ENCODE measurements around the gene C1D.

Gene C1D

DNA sequence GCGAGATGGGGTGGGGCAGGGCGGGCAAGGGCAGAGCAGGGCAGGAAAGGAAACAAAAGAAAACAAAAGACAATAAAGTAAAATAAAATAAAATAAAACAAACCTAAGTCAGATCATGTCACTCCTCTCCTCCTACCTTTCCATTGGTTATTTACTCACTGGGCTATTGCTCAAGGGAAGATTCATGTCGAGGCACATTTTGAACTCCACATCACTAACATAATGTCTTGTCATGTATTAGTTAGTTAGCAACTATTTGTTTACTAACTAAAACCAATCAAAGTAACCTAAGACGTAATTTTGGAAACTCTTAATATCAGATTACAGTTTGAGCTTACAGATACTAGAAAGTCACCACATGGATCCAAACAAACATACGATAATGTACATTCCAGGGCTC is 2.2 kb downstream of the C1D start:
- TF ChIP-seq EZH2 (IDR thresholded peaks at IDR 0.05; ENCODE audit: borderline replicate concordance, low read length), result no peak
- TF ChIP-seq, protein P1, sequence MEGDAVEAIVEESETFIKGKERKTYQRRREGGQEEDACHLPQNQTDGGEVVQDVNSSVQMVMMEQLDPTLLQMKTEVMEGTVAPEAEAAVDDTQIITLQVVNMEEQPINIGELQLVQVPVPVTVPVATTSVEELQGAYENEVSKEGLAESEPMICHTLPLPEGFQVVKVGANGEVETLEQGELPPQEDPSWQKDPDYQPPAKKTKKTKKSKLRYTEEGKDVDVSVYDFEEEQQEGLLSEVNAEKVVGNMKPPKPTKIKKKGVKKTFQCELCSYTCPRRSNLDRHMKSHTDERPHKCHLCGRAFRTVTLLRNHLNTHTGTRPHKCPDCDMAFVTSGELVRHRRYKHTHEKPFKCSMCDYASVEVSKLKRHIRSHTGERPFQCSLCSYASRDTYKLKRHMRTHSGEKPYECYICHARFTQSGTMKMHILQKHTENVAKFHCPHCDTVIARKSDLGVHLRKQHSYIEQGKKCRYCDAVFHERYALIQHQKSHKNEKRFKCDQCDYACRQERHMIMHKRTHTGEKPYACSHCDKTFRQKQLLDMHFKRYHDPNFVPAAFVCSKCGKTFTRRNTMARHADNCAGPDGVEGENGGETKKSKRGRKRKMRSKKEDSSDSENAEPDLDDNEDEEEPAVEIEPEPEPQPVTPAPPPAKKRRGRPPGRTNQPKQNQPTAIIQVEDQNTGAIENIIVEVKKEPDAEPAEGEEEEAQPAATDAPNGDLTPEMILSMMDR (IDR thresholded peaks at IDR 0.05; ENCODE audit: low read length), result no peak
- Histone ChIP-seq H3K36me3 (ENCODE audit: insufficient read depth, low read length) (no peaks in the 10 kb centered on the region), H4K20me1 (ENCODE audit: insufficient read depth, low read length) (no peaks in the 10 kb centered on the region), H3K4me3 (ENCODE audit: low read depth, low read length, poor library complexity, severe bottlenecking) (no peak overlapping the region), H3K79me2 (ENCODE audit: insufficient read depth, low read length) (peaks cover 57% of the 10 kb centered on the region), H3K4me1 (ENCODE audit: insufficient read depth, low read length, severe bottlenecking) (peaks cover 28% of the 10 kb centered on the region), H3K4me2 (ENCODE audit: low read length) (no peak overlapping the region; the same call in 1 of the 2 replicates), H3K27me3 (ENCODE audit: insufficient read depth, low read length) (no peaks in the 10 kb centered on the region), H3K9me3 (ENCODE audit: low read length) (no peaks in the 10 kb centered on the region), H2AFZ (ENCODE audit: low read length) (no peak overlapping the region), H3F3A (ENCODE audit: insufficient read depth, low read length) (no peaks in the 10 kb centered on the region), H3K9me2 (ENCODE audit: low read depth, low read length) (no peaks in the 10 kb centered on the region), H3K27ac (ENCODE audit: low read depth, low read length, poor library complexity, severe bottlenecking) (no peak overlapping the region), H3K9ac (ENCODE audit: low read length) (no peak overlapping the region)

- no peak overlapping the region for H2AFZ ChIP-seq (ENCODE audit: low read length)
- H3K9me3 ChIP-seq (ENCODE audit: low read length), result no peaks in the 10 kb centered on the region
- TF ChIP-seq, protein P1 (IDR thresholded peaks at IDR 0.05; ENCODE audit: low read length), result no peak
- no peak for TF ChIP-seq EZH2 (IDR thresholded peaks at IDR 0.05; ENCODE audit: borderline replicate concordance, low read length)
- H3K4me3 ChIP-seq (ENCODE audit: low read depth, low read length, poor library complexity, severe bottlenecking), result no peak overlapping the region
- H3K36me3 ChIP-seq (ENCODE audit: insufficient read depth, low read length), result no peaks in the 10 kb centered on the region
- no peak overlapping the region for H3K4me2 ChIP-seq (ENCODE audit: low read length)
- no peaks in the 10 kb centered on the region for H3K27me3 ChIP-seq (ENCODE audit: insufficient read depth, low read length)
- no peaks in the 10 kb centered on the region for H3F3A ChIP-seq (ENCODE audit: insufficient read depth, low read length)
- H3K79me2 ChIP-seq (ENCODE audit: insufficient read depth, low read length), result peaks cover 64% of the 10 kb centered on the region
- H4K20me1 ChIP-seq (ENCODE audit: insufficient read depth, low read length), result no peaks in the 10 kb centered on the region
- H3K9ac ChIP-seq (ENCODE audit: low read length), result no peak overlapping the region
- no peak overlapping the region for H3K27ac ChIP-seq (ENCODE audit: low read depth, low read length, poor library complexity, severe bottlenecking)
- H3K4me1 ChIP-seq (ENCODE audit: insufficient read depth, low read length, severe bottlenecking), result peaks cover 28% of the 10 kb centered on the region
- H3K9me2 ChIP-seq (ENCODE audit: low read depth, low read length), result no peaks in the 10 kb centered on the region
Observed at GRCh38 chr2:68059784-68060525, 2.8 kb downstream of the C1D start.

DNA sequence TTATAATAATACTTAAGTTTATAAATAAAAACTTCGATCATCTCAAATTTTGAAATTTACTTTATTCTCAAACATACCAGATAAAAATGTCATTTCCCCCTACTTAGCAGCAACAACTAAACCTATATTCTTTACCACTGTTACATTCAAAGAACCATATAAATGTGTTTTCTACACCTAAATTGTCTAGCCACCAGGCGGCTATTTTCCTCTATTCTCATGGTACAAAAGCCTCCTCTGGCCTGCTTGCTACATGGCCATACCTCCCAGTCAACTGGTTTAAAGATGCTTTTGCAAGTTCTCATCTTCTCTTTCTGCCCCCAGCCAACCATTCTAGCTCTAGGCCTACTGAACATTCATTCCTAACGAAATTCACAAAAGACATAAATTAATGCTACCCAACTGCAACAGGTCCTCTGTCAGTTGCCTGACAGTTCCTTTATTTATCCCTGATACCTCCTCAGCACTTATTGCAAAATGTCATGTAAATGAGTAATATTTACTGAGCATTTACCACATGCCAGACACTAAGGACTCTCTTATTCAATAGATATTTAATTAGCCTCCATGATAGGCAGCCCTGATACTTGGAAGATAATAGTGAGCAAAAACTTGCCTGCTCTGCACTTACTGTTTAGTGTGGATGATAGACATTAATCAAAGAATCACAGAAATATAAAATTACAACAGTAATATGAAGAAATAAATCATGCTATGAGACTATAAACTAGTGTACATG is 5.0 kb downstream of the C1D start:
- Histone ChIP-seq H3F3A (ENCODE audit: insufficient read depth, low read length) (no peaks in the 10 kb centered on the region), H3K79me2 (ENCODE audit: insufficient read depth, low read length) (peaks cover 80% of the 10 kb centered on the region), H4K20me1 (ENCODE audit: insufficient read depth, low read length) (no peaks in the 10 kb centered on the region), H3K27ac (ENCODE audit: low read depth, low read length, poor library complexity, severe bottlenecking) (no peak overlapping the region), H2AFZ (ENCODE audit: low read length) (no peak overlapping the region), H3K27me3 (ENCODE audit: insufficient read depth, low read length) (no peaks in the 10 kb centered on the region), H3K4me1 (ENCODE audit: insufficient read depth, low read length, severe bottlenecking) (peaks cover 15% of the 10 kb centered on the region), H3K4me2 (ENCODE audit: low read length) (no peak overlapping the region), H3K9me3 (ENCODE audit: low read length) (no peaks in the 10 kb centered on the region), H3K9me2 (ENCODE audit: low read depth, low read length) (no peaks in the 10 kb centered on the region), H3K9ac (ENCODE audit: low read length) (no peak overlapping the region), H3K36me3 (ENCODE audit: insufficient read depth, low read length) (no peaks in the 10 kb centered on the region), H3K4me3 (ENCODE audit: low read depth, low read length, poor library complexity, severe bottlenecking) (no peak overlapping the region)
- TF ChIP-seq, protein P1 (IDR thresholded peaks at IDR 0.05; ENCODE audit: low read length), result no peak
